Measurements from ENCODE around the gene NDUFB11.

DNA sequence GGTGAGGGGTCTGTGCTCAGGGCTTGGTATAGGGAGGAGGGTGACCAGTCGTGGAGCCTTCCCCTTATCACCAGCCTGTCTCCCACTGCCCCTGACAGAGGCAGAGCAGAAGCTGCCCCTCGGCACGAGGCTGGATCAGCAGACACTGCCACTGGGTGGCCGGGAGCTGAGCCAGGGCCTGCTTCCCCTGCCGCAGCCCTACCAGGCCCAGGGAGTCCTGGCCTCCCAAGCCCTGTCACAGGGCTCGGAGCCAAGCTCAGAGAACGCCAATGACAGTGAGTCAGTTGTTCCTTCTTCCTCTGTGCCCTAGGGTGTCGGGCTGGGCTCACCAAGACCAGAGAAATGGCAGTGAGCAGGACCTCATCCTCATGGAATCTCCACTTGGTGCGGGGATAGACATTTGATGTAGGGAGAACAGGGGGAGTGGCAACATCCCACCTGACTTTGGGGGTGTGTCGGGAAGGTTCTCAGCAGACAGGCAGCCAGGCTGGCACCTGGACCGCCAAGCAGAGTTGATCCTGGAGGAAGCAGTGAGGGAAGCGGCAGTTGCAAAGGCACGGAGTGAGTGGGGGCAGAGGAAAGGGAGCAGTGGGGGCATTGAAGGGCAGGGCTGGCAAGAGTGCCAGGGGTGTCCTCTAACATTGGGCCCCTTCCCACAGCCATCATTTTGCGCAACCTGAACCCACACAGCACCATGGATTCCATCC lies 34.9 kb upstream of the NDUFB11 start:
- TF ChIP-seq, protein P1, sequence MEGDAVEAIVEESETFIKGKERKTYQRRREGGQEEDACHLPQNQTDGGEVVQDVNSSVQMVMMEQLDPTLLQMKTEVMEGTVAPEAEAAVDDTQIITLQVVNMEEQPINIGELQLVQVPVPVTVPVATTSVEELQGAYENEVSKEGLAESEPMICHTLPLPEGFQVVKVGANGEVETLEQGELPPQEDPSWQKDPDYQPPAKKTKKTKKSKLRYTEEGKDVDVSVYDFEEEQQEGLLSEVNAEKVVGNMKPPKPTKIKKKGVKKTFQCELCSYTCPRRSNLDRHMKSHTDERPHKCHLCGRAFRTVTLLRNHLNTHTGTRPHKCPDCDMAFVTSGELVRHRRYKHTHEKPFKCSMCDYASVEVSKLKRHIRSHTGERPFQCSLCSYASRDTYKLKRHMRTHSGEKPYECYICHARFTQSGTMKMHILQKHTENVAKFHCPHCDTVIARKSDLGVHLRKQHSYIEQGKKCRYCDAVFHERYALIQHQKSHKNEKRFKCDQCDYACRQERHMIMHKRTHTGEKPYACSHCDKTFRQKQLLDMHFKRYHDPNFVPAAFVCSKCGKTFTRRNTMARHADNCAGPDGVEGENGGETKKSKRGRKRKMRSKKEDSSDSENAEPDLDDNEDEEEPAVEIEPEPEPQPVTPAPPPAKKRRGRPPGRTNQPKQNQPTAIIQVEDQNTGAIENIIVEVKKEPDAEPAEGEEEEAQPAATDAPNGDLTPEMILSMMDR (IDR thresholded peaks at IDR 0.05), result no peak
- TF ChIP-seq POLR2A (IDR thresholded peaks at IDR 0.05) (no peak), POLR2AphosphoS5 (IDR thresholded peaks at IDR 0.05) (no peak), EP300 (IDR thresholded peaks at IDR 0.05) (no peak)
